OCI-LY7 (cell line): ENCODE results near the gene MRFAP1L1. TPM values are rescaled to one million over a fixed set of nuclear protein-coding genes. Genes with fewer than 3 reads are reported as not detected.

Source experiments
- BruUV-seq: library from RNA; stranded (reverse); fragments of 400-500 nt; replicated peaks from 2 replicates; lab custom pipeline; 2021; lab: Mats Ljungman, UMichigan
- CTCF ChIA-PET: fragments of 300-600 bp; sonication (Branson Sonifier 250); formaldehyde crosslinking; loops from one replicate; lab custom pipeline; 2022; ENCODE audit warnings: antibody characterized with exemption; ENCODE audit not compliant: unreplicated experiment; lab: Charles Lee
- POLR2A ChIA-PET: fragments of 300-600 bp; sonication (Branson Sonifier 250); formaldehyde crosslinking; loops from one replicate; lab custom pipeline; 2022; ENCODE audit warnings: antibody characterized with exemption; lab: Charles Lee
- DNase-seq: peaks from one replicate; pipeline ENCODE4 v3.0.0-alpha.2; 2015; ENCODE audit warnings: low spot score
- H2AFZ ChIP-seq: fragments of 200-600 bp; sonication (generic), shearing (Covaris generic); 2 replicates; pipeline ENCODE4 v1.6.1; 2014; ENCODE audit warnings: mild to moderate bottlenecking, antibody characterized with exemption, low read length, moderate library complexity
- H3K27ac ChIP-seq: fragments of 200-600 bp; sonication (generic); 2 replicates; pipeline ENCODE4 v1.5.1; 2014; ENCODE audit warnings: mixed run types, low read depth, mild to moderate bottlenecking, moderate library complexity, low read length, inconsistent platforms; ENCODE audit not compliant: poor library complexity, severe bottlenecking
- H3K36me3 ChIP-seq: fragments of 200-600 bp; sonication (generic); 2 replicates; pipeline ENCODE4 v1.6.1; 2014; ENCODE audit warnings: mild to moderate bottlenecking, antibody characterized with exemption, low read length, moderate library complexity, mixed read lengths; ENCODE audit not compliant: insufficient read depth
- H3K4me1 ChIP-seq: fragments of 200-600 bp; sonication (generic); 2 replicates; pipeline ENCODE4 v1.5.1; 2014; ENCODE audit warnings: mild to moderate bottlenecking, low read length; ENCODE audit not compliant: insufficient read depth, poor library complexity, severe bottlenecking
- H3K4me2 ChIP-seq: fragments of 200-600 bp; sonication (generic); 2 replicates; pipeline ENCODE4 v1.6.1; 2014; ENCODE audit warnings: mild to moderate bottlenecking, low read length
- H3K4me3 ChIP-seq: fragments of 200-600 bp; sonication (generic); 2 replicates; pipeline ENCODE4 v1.5.1; 2014; ENCODE audit warnings: mild to moderate bottlenecking, low read depth, low read length; ENCODE audit not compliant: poor library complexity, severe bottlenecking
- H3K79me2 ChIP-seq: fragments of 200-600 bp; sonication (generic); 2 replicates; pipeline ENCODE4 v1.6.1; 2016; ENCODE audit warnings: low read depth, mild to moderate bottlenecking, low read length, moderate library complexity, mixed read lengths; ENCODE audit not compliant: insufficient read depth
- H3K9me2 ChIP-seq: fragments of 200-600 bp; sonication (generic); 2 replicates; pipeline ENCODE4 v1.6.1; 2016; ENCODE audit warnings: mild to moderate bottlenecking, low read length, mixed read lengths; ENCODE audit not compliant: insufficient read depth
- H3K9me3 ChIP-seq: fragments of 200-600 bp; sonication (generic); 2 replicates; pipeline ENCODE4 v1.6.1; 2014; ENCODE audit warnings: mild to moderate bottlenecking, mixed run types, low read length, mixed read lengths
- H4K20me1 ChIP-seq: fragments of 200-600 bp; sonication (generic); 2 replicates; pipeline ENCODE4 v1.6.1; 2014; ENCODE audit warnings: mild to moderate bottlenecking, antibody characterized with exemption, low read length, moderate library complexity, mixed read lengths; ENCODE audit not compliant: insufficient read depth
- CTCF ChIP-seq: fragments of 200-600 bp; sonication (generic); conservative IDR thresholded peaks from 2 replicates; pipeline ENCODE4 v1.5.1; 2014; ENCODE audit warnings: mild to moderate bottlenecking, antibody characterized with exemption, low read length, moderate library complexity, mixed read lengths
- EZH2phosphoT487 ChIP-seq: fragments of 200-600 bp; sonication (generic); IDR thresholded peaks from 2 replicates; pipeline ENCODE4 v1.6.1; 2018; ENCODE audit warnings: low read depth, borderline replicate concordance, mild to moderate bottlenecking, mixed run types, antibody characterized with exemption, low read length, moderate library complexity, mixed read lengths
- intact Hi-C: fragments of 100-400 bp; cut with micrococcal nuclease; formaldehyde crosslinking; loops from one replicate; pipeline ENCODE4 v1.10.0; 2022; ENCODE audit not compliant: unreplicated experiment
- total RNA-seq, 2 experiments: library from RNA; depleted of rRNA in 1 of 2; stranded (reverse); fragments of >200 nt in 1 of 2; shearing (Covaris generic) in 1 of 2; gene quantifications; 2 replicates each; pipeline ENCODE4 v1.2.3, GENCODE V29; 2014 to 2022

The MRFAP1L1 gene
- total RNA-seq, 2 experiments from 2014 or later: 49.3 to 50.5 TPM

- no peak for DNase-seq
- no peak for TF ChIP-seq EZH2phosphoT487
- Histone ChIP-seq H3K4me2 (no peak overlapping the region), H3K36me3 (no peaks in the 10 kb centered on the region), H3K79me2 (no peaks in the 10 kb centered on the region), H4K20me1 (no peaks in the 10 kb centered on the region), H3K9me2 (no peaks in the 10 kb centered on the region), H3K4me3 (no peak overlapping the region), H2AFZ (no peak overlapping the region), H3K27ac (no peak overlapping the region), H3K9me3 (no peaks in the 10 kb centered on the region), H3K4me1 (no peaks in the 10 kb centered on the region)
- CTCF ChIA-PET: no interaction called here
- intact Hi-C loops: loop anchor here (10.0 kb wide), 1 partner anchor 955 kb away; no protein-coding TSS in a partner anchor
- POLR2A ChIA-PET: no interaction called here
- BruUV-seq: no TSS peak
Observed at GRCh38 chr4:6689506-6689960, 20.1 kb downstream of the MRFAP1L1 start.

- no peaks in the 10 kb centered on the region for H3K9me3 ChIP-seq
- CTCF ChIA-PET: no interaction called here
- H3K4me1 ChIP-seq: no peaks in the 10 kb centered on the region
- no peak for DNase-seq
- no peak overlapping the region for H2AFZ ChIP-seq
- no peak overlapping the region for H3K27ac ChIP-seq
- intact Hi-C loops: loop anchor here (10.0 kb wide), 1 partner anchor 956 kb away; no protein-coding TSS in a partner anchor
- H3K4me2 ChIP-seq: no peak overlapping the region
- BruUV-seq: no TSS peak
- H3K4me3 ChIP-seq: no peak overlapping the region
- no peaks in the 10 kb centered on the region for H3K9me2 ChIP-seq
- no peaks in the 10 kb centered on the region for H3K36me3 ChIP-seq
- no peaks in the 10 kb centered on the region for H3K79me2 ChIP-seq
- POLR2A ChIA-PET: no interaction called here
- TF ChIP-seq CTCF (no peak), EZH2phosphoT487 (no peak)
- H4K20me1 ChIP-seq: no peaks in the 10 kb centered on the region
Observed at GRCh38 chr4:6688879-6689505, 20.7 kb downstream of the MRFAP1L1 start.

GRCh38 chr4:6687947-6688878 lies 21.5 kb downstream of the MRFAP1L1 start:
- Histone ChIP-seq H3K9me3 (no peaks in the 10 kb centered on the region), H3K4me2 (no peak overlapping the region), H3K36me3 (no peaks in the 10 kb centered on the region), H2AFZ (no peak overlapping the region), H3K9me2 (no peaks in the 10 kb centered on the region), H3K4me1 (no peaks in the 10 kb centered on the region), H3K79me2 (no peaks in the 10 kb centered on the region), H4K20me1 (no peaks in the 10 kb centered on the region), H3K27ac (no peak overlapping the region), H3K4me3 (no peak overlapping the region)
- ChIA-PET CTCF (no interaction called here), POLR2A (no interaction called here)
- no peak for DNase-seq
- TF ChIP-seq EZH2phosphoT487: no peak
- TF ChIP-seq CTCF: no peak
- no TSS peak for BruUV-seq
- intact Hi-C loops: loop anchor here (10.0 kb wide), 1 partner anchor 957 kb away; no protein-coding TSS in a partner anchor
